A204.1 (cell line): ENCODE measurements around the gene KRT81.

ENCODE experiments used
- FAIRE-seq: peaks from 2 replicates; lab custom pipeline; 2012; peaks lifted over from hg19 to GRCh38; lab: Jason Lieb, UNC

KRT81 gene

GRCh38 chr12:52291267-52291935 is at the start of gene KRT81:
KRT81 (minus strand) TSS chr12:52291534; CDS start chr12:52291465, 69 bp downstream.
- FAIRE-seq: no peak

- FAIRE-seq: no peak
These were observed 47.1 kb upstream of the KRT81 start for GRCh38 chr12:52338241-52338960.

GRCh38 chr12:52337054-52337453 is 45.7 kb upstream of the KRT81 start:
- FAIRE-seq: no peak

- no peak for FAIRE-seq
These were observed 45.3 kb upstream of the KRT81 start for GRCh38 chr12:52336641-52337040.

GRCh38 chr12:52335598-52336262 is 44.4 kb upstream of the KRT81 start:
- FAIRE-seq: no peak

GRCh38 chr12:52334185-52334584 is 42.9 kb upstream of the KRT81 start:
- FAIRE-seq: no peak

- FAIRE-seq: no peak
These were observed 42.0 kb upstream of the KRT81 start for GRCh38 chr12:52333321-52333720.

- FAIRE-seq: no peak
These were observed 41.0 kb upstream of the KRT81 start for GRCh38 chr12:52332381-52332780.

GRCh38 chr12:52331833-52332232 is 40.5 kb upstream of the KRT81 start:
- FAIRE-seq: no peak

GRCh38 chr12:52331039-52331438 is 39.7 kb upstream of the KRT81 start:
- no peak for FAIRE-seq

- FAIRE-seq: no peak
These were observed 36.6 kb upstream of the KRT81 start for GRCh38 chr12:52327830-52328500.

GRCh38 chr12:52327052-52327829 is 35.9 kb upstream of the KRT81 start:
- peak; percentile 37 for FAIRE-seq

- no peak for FAIRE-seq
These were observed 32.8 kb upstream of the KRT81 start for GRCh38 chr12:52324153-52324444.

GRCh38 chr12:52323416-52324152 is 32.2 kb upstream of the KRT81 start:
- FAIRE-seq: no peak

- FAIRE-seq: no peak
These were observed 31.7 kb upstream of the KRT81 start for GRCh38 chr12:52323001-52323400.

- no peak for FAIRE-seq
These were observed 30.7 kb upstream of the KRT81 start for GRCh38 chr12:52322069-52322468.

GRCh38 chr12:52321418-52321817 is 30.1 kb upstream of the KRT81 start:
- no peak for FAIRE-seq

GRCh38 chr12:52320784-52321400 is 29.6 kb upstream of the KRT81 start, which contains the start of gene KRT83:
KRT83 (minus strand) TSS chr12:52321398; CDS start chr12:52321335, 63 bp downstream.
- FAIRE-seq: no peak

GRCh38 chr12:52319097-52319496 is 27.8 kb upstream of the KRT81 start:
- no peak for FAIRE-seq

GRCh38 chr12:52318241-52318990 is 27.1 kb upstream of the KRT81 start:
- no peak for FAIRE-seq
